ENCODE results near the gene CFAP210. TPM values are rescaled to one million over a fixed set of nuclear protein-coding genes. Genes with fewer than 3 reads are reported as not detected.

Gene CFAP210
- total and polyA plus RNA-seq, 7 donors, result 0.03 to 0.04 TPM; not detected in 5

- WGBS, 3 donors, result 52 to 68% (median 61%) methylated on average over 3 of the region's 3 CpGs
- no peak overlapping the region for H3K27ac ChIP-seq
- no peaks in the 10 kb centered on the region for H3K9me3 ChIP-seq
- H3K36me3 ChIP-seq (ENCODE audit: insufficient read depth in 1 of 2, low read depth in 1 of 2), result no peaks in the 10 kb centered on the region
- DNase-seq (no peak), ATAC-seq (no peak)
- no peak overlapping the region for H3K4me3 ChIP-seq
- peaks cover 0 to 2% (median 0%) of the 10 kb centered on the region in 3 donors for H3K27me3 ChIP-seq (ENCODE audit: insufficient read depth in 3 of 3, low read length in 2 of 3)
- no peaks in the 10 kb centered on the region for H3K4me1 ChIP-seq
- no peak for TF ChIP-seq CTCF (IDR thresholded peaks at IDR 0.05)
- intact Hi-C loops (cut with DNase I), result no loop called here
Observed at GRCh38 chr2:169656164-169656563, 38.0 kb downstream of the CFAP210 start.

- H3K4me3 ChIP-seq, result no peak overlapping the region
- ATAC-seq (no peak), DNase-seq (no peak)
- WGBS, 3 donors, result 66 to 80% (median 71%) methylated on average over 3 of the region's 3 CpGs
- H3K9me3 ChIP-seq, result no peaks in the 10 kb centered on the region
- no peaks in the 10 kb centered on the region for H3K36me3 ChIP-seq (ENCODE audit: insufficient read depth in 1 of 2, low read depth in 1 of 2)
- no peak for TF ChIP-seq CTCF (IDR thresholded peaks at IDR 0.05)
- no peaks in the 10 kb centered on the region for H3K4me1 ChIP-seq
- intact Hi-C loops (cut with DNase I), result no loop called here
- H3K27me3 ChIP-seq (ENCODE audit: insufficient read depth in 3 of 3, low read length in 2 of 3), result peaks cover 0 to 2% (median 0%) of the 10 kb centered on the region in 3 donors
- H3K27ac ChIP-seq, result no peak overlapping the region
Observed at GRCh38 chr2:169653636-169654035, 40.6 kb downstream of the CFAP210 start.

GRCh38 chr2:169649278-169649677, 44.9 kb downstream of the CFAP210 start:
- ATAC-seq, result no peak
- Histone ChIP-seq H3K27ac (no peak overlapping the region), H3K9me3 (no peaks in the 10 kb centered on the region), H3K4me1 (no peaks in the 10 kb centered on the region), H3K27me3 (ENCODE audit: insufficient read depth in 3 of 3, low read length in 2 of 3) (no peaks in the 10 kb centered on the region), H3K4me3 (no peak overlapping the region), H3K36me3 (ENCODE audit: insufficient read depth in 1 of 2, low read depth in 1 of 2) (no peaks in the 10 kb centered on the region)
- DNase-seq, result no peak
- intact Hi-C loops (cut with DNase I), result no loop called here
- 68 to 81% (median 69%) methylated on average over 1 of the region's 1 CpG for WGBS, 3 donors
- no peak for TF ChIP-seq CTCF (IDR thresholded peaks at IDR 0.05)

- Histone ChIP-seq H3K4me1 (no peaks in the 10 kb centered on the region), H3K27ac (no peak overlapping the region), H3K36me3 (ENCODE audit: insufficient read depth in 1 of 2, low read depth in 1 of 2) (no peaks in the 10 kb centered on the region), H3K4me3 (no peak overlapping the region), H3K9me3 (no peaks in the 10 kb centered on the region), H3K27me3 (ENCODE audit: insufficient read depth in 3 of 3, low read length in 2 of 3) (no peaks in the 10 kb centered on the region)
- no peak for ATAC-seq
- intact Hi-C loops (cut with DNase I), result no loop called here
- no peak for DNase-seq
- no peak for TF ChIP-seq CTCF (IDR thresholded peaks at IDR 0.05)
- whole genome bisulfite sequencing, 3 donors, result 90 to 95% (median 92%) methylated on average over 2 of the region's 2 CpGs
Observed at GRCh38 chr2:169647496-169647895, 46.7 kb downstream of the CFAP210 start.

GRCh38 chr2:169644173-169644572, 50.0 kb downstream of the CFAP210 start:
- intact Hi-C loops (cut with DNase I), result no loop called here
- ATAC-seq (no peak), DNase-seq (no peak)
- no peaks in the 10 kb centered on the region for H3K36me3 ChIP-seq (ENCODE audit: insufficient read depth in 1 of 2, low read depth in 1 of 2)
- no peak for TF ChIP-seq CTCF (IDR thresholded peaks at IDR 0.05)
- H3K4me1 ChIP-seq, result no peaks in the 10 kb centered on the region
- 25 to 38% (median 26%) methylated on average over 3 of the region's 3 CpGs for WGBS, 3 donors
- no peaks in the 10 kb centered on the region for H3K27me3 ChIP-seq (ENCODE audit: insufficient read depth in 3 of 3, low read length in 2 of 3)
- H3K4me3 ChIP-seq, result no peak overlapping the region
- no peaks in the 10 kb centered on the region for H3K9me3 ChIP-seq
- no peak overlapping the region for H3K27ac ChIP-seq

Measured in psoas muscle (tissue), 8 donors.